ENCODE data around the gene M6PR.
A peak's percentile ranks its signal among the peaks of the same experiment; 100 is the strongest.

Gene M6PR

DNA sequence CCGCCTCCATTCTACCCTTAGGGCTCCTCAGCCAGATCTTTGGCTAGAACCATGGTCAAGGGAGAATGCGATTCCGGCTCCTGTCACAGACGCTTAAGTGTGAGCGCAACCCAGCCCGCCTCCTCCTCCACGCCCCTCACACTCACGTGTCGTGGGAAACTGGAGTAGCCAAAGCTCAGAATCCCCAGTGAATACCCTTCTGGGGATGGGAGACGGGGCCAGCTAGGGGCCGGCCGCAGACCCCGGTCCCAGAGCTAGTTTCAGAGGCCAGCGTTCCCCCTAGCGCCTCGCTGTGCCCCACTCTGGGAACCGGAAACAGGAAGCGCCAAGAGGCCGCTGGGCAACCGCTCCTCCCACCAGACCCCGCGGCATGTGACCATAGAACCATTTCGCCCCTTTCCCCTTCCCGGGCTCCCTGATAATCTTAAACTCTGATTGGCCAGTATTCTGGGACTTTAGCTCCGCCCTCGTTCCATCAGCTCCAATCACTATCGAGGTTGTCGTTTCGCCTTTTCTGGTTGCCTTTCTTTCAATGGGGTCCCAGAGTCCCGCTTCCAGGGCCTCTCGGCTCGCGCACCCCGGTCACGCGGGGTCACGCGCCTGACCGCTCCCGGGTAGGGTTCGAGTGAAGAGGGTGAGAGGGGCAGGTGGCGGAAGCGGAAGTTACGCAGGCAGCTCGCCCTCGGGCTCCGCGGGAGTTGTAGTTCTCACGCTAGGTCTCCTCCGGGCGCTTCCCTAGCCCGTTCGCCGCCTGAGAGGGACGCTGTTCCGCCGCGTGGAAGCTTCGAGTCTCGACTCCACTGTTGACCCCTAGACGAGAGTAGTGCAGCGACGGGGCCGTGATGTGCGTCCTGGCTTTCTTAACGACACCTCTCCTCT, at the start of gene M6PR:
M6PR (minus strand) TSS at position 304 of the 879 bp plus-strand sequence. CDS start 3,241 bp downstream, outside the sequence.
- DNase-seq (ENCODE audit: extremely low spot score): peak; percentile 92
- TF ChIP-seq, protein P1, sequence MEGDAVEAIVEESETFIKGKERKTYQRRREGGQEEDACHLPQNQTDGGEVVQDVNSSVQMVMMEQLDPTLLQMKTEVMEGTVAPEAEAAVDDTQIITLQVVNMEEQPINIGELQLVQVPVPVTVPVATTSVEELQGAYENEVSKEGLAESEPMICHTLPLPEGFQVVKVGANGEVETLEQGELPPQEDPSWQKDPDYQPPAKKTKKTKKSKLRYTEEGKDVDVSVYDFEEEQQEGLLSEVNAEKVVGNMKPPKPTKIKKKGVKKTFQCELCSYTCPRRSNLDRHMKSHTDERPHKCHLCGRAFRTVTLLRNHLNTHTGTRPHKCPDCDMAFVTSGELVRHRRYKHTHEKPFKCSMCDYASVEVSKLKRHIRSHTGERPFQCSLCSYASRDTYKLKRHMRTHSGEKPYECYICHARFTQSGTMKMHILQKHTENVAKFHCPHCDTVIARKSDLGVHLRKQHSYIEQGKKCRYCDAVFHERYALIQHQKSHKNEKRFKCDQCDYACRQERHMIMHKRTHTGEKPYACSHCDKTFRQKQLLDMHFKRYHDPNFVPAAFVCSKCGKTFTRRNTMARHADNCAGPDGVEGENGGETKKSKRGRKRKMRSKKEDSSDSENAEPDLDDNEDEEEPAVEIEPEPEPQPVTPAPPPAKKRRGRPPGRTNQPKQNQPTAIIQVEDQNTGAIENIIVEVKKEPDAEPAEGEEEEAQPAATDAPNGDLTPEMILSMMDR (IDR thresholded peaks at IDR 0.05; ENCODE audit: control extremely low read depth, extremely low read depth, low read depth, missing control alignments): peak; percentile 77
- POLR2A ChIA-PET: interaction anchor here (0.6 to 1.1 kb wide), 2 partner anchors 37 to 82 kb away, joined by 3 read pairs; no protein-coding TSS in a partner anchor
- CTCF ChIA-PET: interaction anchor here (0.7 to 3.7 kb wide), 27 partner anchors 11 to 339 kb away, joined by 3 to 25 read pairs (median 4); partner anchors contain the start of gene PHC1

DNA sequence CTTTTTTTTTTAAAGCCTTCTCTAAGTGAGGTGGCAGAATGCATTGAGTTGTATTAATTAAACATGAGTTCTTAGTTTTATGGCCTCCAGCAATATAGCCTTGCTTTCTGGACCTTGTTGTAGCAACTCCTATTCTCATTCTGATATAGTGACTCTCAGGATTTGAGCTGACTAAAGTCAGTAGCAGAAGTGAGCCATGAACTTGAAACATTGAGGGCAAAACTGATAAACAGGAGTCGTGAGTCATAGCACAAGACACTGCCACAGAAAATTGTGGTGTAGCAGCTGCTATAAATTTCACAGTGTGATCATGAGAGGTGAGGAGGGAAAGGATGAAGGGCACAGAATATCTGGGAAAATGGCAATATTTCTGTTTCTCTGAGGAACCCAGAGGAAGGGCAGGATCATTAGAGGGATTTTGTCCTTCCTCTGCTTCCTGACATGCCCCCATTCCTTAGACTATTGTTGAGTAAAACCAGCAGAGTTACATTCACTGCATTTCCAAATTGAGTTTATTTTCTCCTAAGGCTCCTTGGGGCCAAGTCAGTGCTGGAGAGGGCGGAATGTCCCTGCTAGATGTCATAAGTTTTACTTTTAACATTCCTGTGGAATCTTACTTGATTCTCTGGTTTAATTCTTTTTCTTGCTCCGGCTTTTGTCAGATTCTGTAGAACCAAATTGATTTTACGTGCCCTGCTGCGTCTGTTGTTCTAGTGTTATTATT, 47.4 kb upstream of the M6PR start:
- ChIA-PET CTCF (interaction anchor here (0.6 to 1.2 kb wide), 3 partner anchors 40 to 137 kb away, joined by 3 to 4 read pairs (median 3); partner anchors contain the start of gene M6PR), POLR2A (interaction anchor here (0.5 kb wide), 1 partner anchor 28 kb away, joined by 3 read pairs; no protein-coding TSS in a partner anchor)
- peak; percentile 71 for DNase-seq (ENCODE audit: extremely low spot score)
- TF ChIP-seq, protein P1 (IDR thresholded peaks at IDR 0.05; ENCODE audit: control extremely low read depth, extremely low read depth, low read depth, missing control alignments): no peak

DNA sequence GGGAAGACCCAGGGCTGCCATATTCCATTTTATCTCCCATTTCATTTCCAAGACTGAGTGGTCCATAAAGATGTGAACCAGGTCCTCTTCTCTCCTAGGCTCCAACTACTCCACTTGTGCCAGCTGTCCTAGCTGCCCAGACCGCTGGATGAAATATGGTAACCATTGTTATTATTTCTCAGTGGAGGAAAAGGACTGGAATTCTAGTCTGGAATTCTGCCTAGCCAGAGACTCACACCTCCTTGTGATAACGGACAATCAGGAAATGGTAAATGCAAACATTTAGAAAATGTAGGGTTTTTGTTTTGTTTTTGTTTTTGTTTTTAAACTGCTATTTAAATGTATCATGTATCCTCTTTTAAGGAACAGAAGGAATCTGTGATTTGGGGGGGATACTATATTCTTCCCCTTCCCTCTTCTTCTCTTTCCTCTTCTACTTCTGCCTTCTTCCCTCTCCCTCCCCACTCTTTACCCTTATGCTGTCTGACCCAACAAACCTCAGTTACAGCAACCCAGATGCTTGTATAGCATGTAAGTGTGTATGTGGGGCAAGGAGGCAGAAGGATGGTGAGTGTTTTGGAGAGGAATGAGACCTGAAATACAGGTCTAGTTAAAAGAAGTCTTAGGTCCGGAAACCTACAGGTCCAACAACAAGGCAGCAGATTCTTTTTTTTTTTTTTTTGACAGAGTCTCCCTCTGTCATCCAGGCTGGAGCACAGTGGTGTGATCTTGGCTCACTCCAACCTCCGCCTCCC, 45.8 kb upstream of the M6PR start:
- ChIA-PET CTCF (no interaction called here), POLR2A (no interaction called here)
- TF ChIP-seq, protein P1 (IDR thresholded peaks at IDR 0.05; ENCODE audit: control extremely low read depth, extremely low read depth, low read depth, missing control alignments): no peak
- DNase-seq (ENCODE audit: extremely low spot score): no peak

DNA sequence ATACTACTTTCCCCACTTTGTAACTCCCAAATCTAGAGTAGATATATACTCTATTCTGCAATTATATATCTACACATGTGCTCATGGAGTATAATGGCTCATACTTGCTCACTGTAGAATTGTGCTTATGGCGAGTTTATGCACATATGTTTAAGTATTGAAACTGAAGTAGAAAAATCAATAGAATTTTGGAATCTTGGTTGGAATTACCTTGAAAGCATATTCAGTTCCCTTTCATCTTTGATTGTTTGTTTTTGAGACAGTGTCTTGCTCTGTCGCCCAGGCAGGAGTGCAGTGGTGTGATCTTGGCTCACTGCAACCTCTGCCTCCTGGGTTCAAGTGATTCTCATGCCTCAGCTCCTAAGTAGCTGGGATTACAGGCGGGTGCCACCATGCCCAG, 44.4 kb upstream of the M6PR start:
- POLR2A ChIA-PET: no interaction called here
- CTCF ChIA-PET: interaction anchor here (1.8 kb wide), 1 partner anchor 44 kb away, joined by 5 read pairs; the partner anchor contains the start of gene M6PR
- TF ChIP-seq, protein P1 (IDR thresholded peaks at IDR 0.05; ENCODE audit: control extremely low read depth, extremely low read depth, low read depth, missing control alignments): no peak
- no peak for DNase-seq (ENCODE audit: extremely low spot score)

DNA sequence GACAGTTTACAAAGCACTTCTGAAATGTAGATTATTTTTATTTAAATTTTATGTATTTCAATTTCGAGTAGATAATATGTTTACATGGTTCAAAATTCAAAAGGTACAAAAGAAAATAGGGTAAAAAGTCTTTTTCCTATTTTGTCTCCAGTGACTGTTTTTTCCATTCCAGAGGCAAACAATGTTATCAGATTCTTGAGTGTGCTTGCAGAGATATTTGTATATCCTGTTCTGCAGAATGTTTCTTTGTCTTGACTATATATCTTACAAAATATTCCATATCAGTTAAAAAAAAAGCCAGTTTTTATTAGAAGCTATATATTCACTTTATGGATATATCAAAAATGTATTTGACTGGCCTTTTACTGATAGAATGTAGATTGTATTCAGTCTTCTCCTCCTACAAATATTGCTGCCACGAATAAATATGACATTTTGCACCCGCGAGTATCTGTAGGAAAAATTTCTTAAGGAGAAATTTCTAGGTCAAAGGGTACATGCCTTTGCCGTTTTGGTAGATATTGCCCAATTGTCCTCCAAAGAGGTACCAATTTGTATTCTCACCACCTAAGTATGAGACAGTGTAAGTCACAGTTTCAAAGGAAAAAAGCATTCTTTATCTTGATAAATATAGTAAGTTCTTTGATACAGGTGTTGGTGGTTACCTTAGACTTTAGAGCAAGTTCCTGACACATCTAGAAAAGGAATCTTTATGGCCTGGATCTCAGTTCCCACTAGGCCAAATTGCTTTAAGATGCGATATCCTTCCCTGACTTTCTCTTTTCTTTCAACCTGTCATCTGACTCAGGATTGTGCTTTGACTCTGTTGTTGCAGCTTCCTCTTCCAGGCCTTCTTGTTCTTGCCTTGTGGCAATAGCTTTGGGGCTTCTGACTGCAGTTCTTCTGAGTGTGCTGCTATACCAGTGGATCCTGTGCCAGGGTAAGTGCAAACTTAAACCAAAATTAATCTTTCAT, 42.2 kb upstream of the M6PR start:
- DNase-seq (ENCODE audit: extremely low spot score): no peak
- POLR2A ChIA-PET: no interaction called here
- CTCF ChIA-PET: interaction anchor here (1.0 to 2.4 kb wide), 6 partner anchors 8 to 101 kb away, joined by 3 to 7 read pairs (median 4); partner anchors contain the start of gene M6PR
- TF ChIP-seq, protein P1 (IDR thresholded peaks at IDR 0.05; ENCODE audit: control extremely low read depth, extremely low read depth, low read depth, missing control alignments): no peak
